Activated naive CD8-positive, alpha-beta T cell treated with anti-CD3 and anti-CD28 coated beads, Interleukin-2, amount 50 U/mL, for 24 hours (primary cell): Measurements from ENCODE around the gene ARL6.
"Not testable (repeated sequence)": the region's sequence is repeated elsewhere in the genome, so short reads cannot be mapped to it uniquely, and the experiment has no call there.

Source experiments
- ATAC-seq: fragments of 150-1000 bp; cut with Tn5 transposase; one replicate; pipeline ENCODE4 v1.10.0; 2021
- DNase-seq: peaks from one replicate; pipeline ENCODE4 v3.0.0; 2021
- H3K27ac Mint-ChIP-seq: one replicate; pipeline ENCODE4 v1.8.0; 2021; ENCODE audit warnings: mild to moderate bottlenecking, mixed read lengths
- H3K27me3 Mint-ChIP-seq: one replicate; pipeline ENCODE4 v1.8.0; 2021; ENCODE audit warnings: mixed read lengths
- H3K36me3 Mint-ChIP-seq: one replicate; pipeline ENCODE4 v1.8.0; 2021; ENCODE audit warnings: low read depth, mixed read lengths
- H3K4me1 Mint-ChIP-seq: one replicate; pipeline ENCODE4 v1.8.0; 2021; ENCODE audit warnings: mixed read lengths
- H3K4me3 Mint-ChIP-seq: one replicate; pipeline ENCODE4 v1.8.0; 2021; ENCODE audit warnings: mild to moderate bottlenecking, moderate library complexity, mixed read lengths
- H3K9me3 Mint-ChIP-seq: one replicate; pipeline ENCODE4 v1.8.0; 2021; ENCODE audit warnings: mixed read lengths

The ARL6 gene

GRCh38 chr3:97830638-97831037 lies 66.1 kb downstream of the ARL6 start:
- H3K27ac Mint-ChIP-seq, result no peak overlapping the region
- H3K27me3 Mint-ChIP-seq, result no peaks in the 10 kb centered on the region
- DNase-seq (no peak), ATAC-seq (no peak)
- H3K36me3 Mint-ChIP-seq, result no peaks in the 10 kb centered on the region
- no peaks in the 10 kb centered on the region for H3K9me3 Mint-ChIP-seq
- H3K4me3 Mint-ChIP-seq, result no peak overlapping the region
- no peaks in the 10 kb centered on the region for H3K4me1 Mint-ChIP-seq

GRCh38 chr3:97831140-97831539 lies 66.6 kb downstream of the ARL6 start:
- Mint-ChIP-seq H3K27me3 (no peaks in the 10 kb centered on the region), H3K4me1 (no peaks in the 10 kb centered on the region), H3K36me3 (no peaks in the 10 kb centered on the region), H3K9me3 (no peaks in the 10 kb centered on the region), H3K4me3 (no peak overlapping the region), H3K27ac (no peak overlapping the region)
- no peak for DNase-seq
- no peak for ATAC-seq

GRCh38 chr3:97833184-97833583 lies 68.6 kb downstream of the ARL6 start:
- not testable (repeated sequence) for H3K27ac Mint-ChIP-seq, DNase-seq, H3K4me1 Mint-ChIP-seq, H3K9me3 Mint-ChIP-seq, H3K36me3 Mint-ChIP-seq, H3K27me3 Mint-ChIP-seq, ATAC-seq, H3K4me3 Mint-ChIP-seq

- Mint-ChIP-seq H3K36me3 (no peaks in the 10 kb centered on the region), H3K4me3 (no peak overlapping the region), H3K4me1 (no peaks in the 10 kb centered on the region), H3K27ac (no peak overlapping the region), H3K9me3 (no peaks in the 10 kb centered on the region), H3K27me3 (no peaks in the 10 kb centered on the region)
- ATAC-seq, result no peak
- no peak for DNase-seq
Measured at GRCh38 chr3:97835761-97836160, 71.2 kb downstream of the ARL6 start.

- Mint-ChIP-seq H3K9me3 (no peaks in the 10 kb centered on the region), H3K4me1 (no peaks in the 10 kb centered on the region), H3K4me3 (no peak overlapping the region), H3K27me3 (no peaks in the 10 kb centered on the region), H3K36me3 (no peaks in the 10 kb centered on the region), H3K27ac (no peak overlapping the region)
- no peak for DNase-seq
- ATAC-seq, result no peak
Measured at GRCh38 chr3:97838393-97838792, 73.8 kb downstream of the ARL6 start.

GRCh38 chr3:97839944-97840343 lies 75.4 kb downstream of the ARL6 start:
- H3K9me3 Mint-ChIP-seq, result no peaks in the 10 kb centered on the region
- no peaks in the 10 kb centered on the region for H3K4me1 Mint-ChIP-seq
- no peak for ATAC-seq
- no peaks in the 10 kb centered on the region for H3K36me3 Mint-ChIP-seq
- H3K4me3 Mint-ChIP-seq, result no peak overlapping the region
- no peak for DNase-seq
- H3K27me3 Mint-ChIP-seq, result no peaks in the 10 kb centered on the region
- no peak overlapping the region for H3K27ac Mint-ChIP-seq

- Mint-ChIP-seq H3K4me3 (no peak overlapping the region), H3K36me3 (no peaks in the 10 kb centered on the region), H3K27ac (no peak overlapping the region), H3K27me3 (no peaks in the 10 kb centered on the region), H3K4me1 (no peaks in the 10 kb centered on the region), H3K9me3 (no peaks in the 10 kb centered on the region)
- DNase-seq (no peak), ATAC-seq (no peak)
Measured at GRCh38 chr3:97841304-97841703, 76.7 kb downstream of the ARL6 start.

- DNase-seq (no peak), ATAC-seq (no peak)
- Mint-ChIP-seq H3K27me3 (no peaks in the 10 kb centered on the region), H3K9me3 (no peaks in the 10 kb centered on the region), H3K4me3 (no peak overlapping the region), H3K27ac (no peak overlapping the region), H3K4me1 (no peaks in the 10 kb centered on the region), H3K36me3 (no peaks in the 10 kb centered on the region)
Measured at GRCh38 chr3:97841956-97842355, 77.4 kb downstream of the ARL6 start.

- ATAC-seq, result no peak
- Mint-ChIP-seq H3K27me3 (no peaks in the 10 kb centered on the region), H3K27ac (no peak overlapping the region), H3K4me3 (no peak overlapping the region), H3K36me3 (no peaks in the 10 kb centered on the region), H3K9me3 (peaks cover 7% of the 10 kb centered on the region), H3K4me1 (no peaks in the 10 kb centered on the region)
- no peak for DNase-seq
Measured at GRCh38 chr3:97848779-97849178, 84.2 kb downstream of the ARL6 start.
